SK-N-DZ (cell line): ENCODE measurements around the gene IGFBP3.

ENCODE experiments used
- DNase-seq: peaks from one replicate; pipeline ENCODE4 v3.0.0-alpha.2; 2015; ENCODE audit warnings: low spot score

Gene IGFBP3

DNA sequence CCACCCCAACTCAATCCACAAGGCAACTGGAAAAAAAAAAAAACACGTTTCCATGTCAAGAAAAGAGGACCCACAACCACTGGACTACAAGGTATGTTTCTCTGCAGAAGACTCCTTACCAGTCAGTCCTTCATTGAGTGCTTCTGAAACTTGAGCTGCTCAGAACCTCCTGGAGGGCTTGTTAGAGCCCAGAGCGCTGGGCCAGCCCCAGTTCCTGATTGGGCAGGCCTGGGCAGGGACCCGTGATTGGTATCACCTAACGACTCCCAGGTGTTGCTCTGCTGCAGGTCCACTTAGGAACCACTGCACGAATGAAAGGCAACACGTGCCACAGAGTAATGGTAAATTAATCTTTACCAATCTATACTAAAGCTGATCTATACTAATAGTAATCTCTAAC lies 47.7 kb downstream of the IGFBP3 start:
- no peak for DNase-seq

DNA sequence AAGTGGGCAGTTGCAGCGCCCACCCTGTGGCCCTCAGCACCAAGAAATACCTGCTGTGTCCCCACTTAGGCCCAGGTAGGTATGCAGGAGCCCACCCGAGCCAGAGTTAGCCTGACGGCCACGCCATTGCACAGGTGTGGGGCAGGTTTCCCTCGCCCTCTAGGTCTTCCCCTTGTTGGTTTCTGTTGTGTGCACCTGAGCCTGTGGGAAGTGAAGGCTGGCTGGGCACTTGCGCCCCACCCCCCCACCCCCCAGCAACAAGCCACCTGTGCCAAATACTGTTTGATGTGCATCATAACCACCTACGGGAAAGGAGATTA lies 48.1 kb downstream of the IGFBP3 start, which contains the start of gene CCDC201:
CCDC201 (minus strand) TSS at position 48 of the 320 bp plus-strand sequence. CDS start 75 bp downstream, outside the sequence.
- DNase-seq: no peak

DNA sequence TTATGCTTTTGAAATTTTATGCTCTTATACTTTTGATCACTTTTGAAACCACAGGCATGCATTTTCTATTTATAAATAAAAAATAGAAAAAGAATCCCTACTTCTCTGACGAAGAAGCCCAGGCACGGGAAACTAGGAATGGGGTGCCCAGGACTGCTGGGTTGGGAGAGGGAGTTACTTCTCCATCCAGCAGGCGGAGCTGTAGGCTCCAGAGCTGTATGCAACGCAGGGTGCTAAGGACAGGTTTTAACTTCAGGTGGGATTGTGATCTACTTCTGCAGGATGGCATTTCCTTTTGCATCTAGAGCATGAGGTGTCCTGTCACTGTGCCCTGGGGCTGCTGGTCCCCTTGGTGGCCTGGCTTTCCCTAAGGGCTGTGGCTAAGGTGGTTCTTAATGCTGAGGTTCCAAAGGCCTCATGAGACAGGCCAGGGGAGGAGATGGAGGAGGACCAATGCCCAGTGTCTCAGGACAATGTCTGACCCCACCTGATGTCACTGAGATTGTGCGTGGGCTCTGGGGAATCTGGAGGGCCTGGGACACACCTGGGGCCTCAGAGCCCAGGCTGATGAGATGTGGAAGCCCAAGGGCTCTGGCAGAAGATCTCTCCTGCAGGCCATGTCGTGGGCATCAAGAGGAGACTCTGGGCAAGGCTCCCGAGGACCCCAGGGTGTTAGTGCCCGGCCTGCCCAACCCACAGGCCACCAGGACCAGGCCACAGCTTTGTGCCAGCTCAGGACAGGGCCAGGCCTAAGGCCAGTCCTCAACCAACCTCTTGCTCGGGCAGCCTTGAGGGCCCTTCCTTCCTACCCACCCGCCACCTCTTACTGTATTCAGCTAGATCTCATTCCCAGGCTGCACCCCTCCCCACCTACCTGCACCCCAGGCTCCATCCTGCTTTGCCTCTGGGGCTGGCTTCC lies 48.7 kb downstream of the IGFBP3 start:
- DNase-seq: no peak

DNA sequence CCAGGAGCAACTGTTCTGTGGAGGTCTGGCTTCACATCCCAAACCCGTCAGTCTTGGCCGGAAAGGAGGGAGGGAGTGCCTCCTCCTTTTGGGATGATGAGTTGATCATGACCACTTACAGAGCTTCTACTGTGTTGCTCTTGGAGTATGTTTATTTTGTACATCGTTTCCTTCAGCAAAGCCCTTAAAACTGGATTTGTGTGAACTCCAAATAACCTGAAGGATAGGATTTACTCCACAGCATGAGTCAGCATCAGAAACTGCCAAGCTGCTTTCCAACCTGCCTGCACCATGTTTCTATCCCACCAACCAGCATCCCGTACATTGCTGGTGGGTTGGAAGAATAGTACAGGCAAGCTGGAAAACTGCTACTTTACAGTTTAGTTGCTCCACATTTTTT lies 51.6 kb downstream of the IGFBP3 start:
- DNase-seq: no peak

DNA sequence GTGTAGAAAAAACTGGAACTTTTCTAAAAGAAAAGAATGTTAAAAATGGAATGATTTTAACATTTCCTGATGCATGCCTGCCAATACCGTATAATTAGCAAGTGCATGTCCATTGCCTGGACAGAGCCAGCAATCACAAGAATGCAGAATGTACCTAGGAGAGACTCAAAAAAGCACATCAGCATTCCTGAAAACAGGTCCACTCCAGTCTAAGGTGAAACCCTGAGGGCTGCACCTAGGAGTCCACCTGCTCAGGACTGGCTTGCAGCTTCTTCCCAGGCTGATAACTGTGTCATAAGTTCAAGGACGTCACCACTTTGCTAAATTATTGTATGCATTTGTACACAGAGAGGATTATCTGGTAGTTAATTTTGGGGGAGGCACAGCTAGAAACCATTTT lies 53.6 kb downstream of the IGFBP3 start:
- DNase-seq: no peak

DNA sequence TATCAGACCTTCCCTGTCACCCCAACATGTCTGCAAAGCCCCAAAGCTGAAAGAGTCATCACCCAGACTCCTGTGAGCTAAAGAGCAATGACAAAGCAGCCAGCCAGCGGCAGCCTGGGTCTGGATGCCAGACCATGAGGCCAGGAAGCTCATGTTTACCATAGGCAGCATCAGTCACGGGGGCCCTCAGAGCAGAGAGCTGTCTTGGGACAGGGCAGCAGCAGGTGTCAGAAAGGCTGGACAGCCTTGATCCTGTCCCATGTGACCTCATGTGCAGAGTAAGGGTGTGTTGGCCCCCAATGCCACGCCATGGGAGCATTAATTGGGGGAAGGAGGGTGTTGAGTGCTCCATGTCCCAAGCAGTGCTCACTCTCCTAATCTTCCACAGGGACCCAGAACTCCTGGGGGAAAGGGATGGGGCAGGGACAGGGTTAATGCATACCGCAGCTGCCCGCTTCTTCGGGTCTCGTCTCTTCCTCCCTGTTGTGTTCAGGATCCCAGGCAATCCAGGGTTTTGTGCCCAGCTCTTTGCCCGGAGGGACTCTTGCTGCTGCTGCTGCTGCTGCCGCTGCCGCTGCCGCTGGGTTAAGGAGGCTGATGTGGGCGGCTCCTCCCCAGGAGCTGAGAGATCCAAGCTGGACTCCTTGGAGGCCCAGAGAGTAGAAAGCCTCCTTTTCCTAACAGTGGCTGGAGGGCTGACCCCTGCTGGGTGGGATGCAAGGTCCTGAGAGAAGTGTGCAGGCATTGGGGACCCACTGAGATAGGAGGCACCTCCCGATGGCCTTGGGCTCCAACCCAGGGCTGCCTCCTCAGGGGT lies 55.3 kb downstream of the IGFBP3 start:
- DNase-seq: no peak

DNA sequence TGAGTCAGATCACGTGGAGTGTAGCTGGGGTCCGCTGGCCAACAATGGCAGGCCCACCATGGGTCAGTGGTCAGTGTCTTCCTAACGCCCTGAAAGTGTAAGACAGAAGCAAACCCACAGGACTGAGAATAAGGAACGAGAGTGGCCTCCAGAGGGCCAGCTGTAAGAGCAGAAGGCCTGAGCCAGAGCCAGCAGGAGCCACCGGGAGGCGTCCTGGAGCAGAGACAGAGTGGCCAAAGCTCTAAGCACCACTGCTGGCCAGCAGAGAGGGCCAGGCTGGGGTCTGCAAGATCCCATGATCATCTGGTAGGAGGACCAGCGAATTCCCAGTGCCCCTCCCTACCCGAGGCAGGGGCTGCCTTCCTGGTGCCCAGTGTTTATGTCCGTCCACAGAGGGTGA lies 57.4 kb downstream of the IGFBP3 start:
- no peak for DNase-seq
